GM12864 (cell line): Measurements from ENCODE around the gene SPART.

Source experiments
- DNase-seq: peaks from one replicate; pipeline ENCODE4 v3.0.0-alpha.2; 2011; ENCODE audit warnings: low read depth
- H3K4me3 ChIP-seq: 2 replicates; pipeline ENCODE4 v1.5.1; 2011; ENCODE audit warnings: mild to moderate bottlenecking, low read depth, low read length, control low read depth
- TF ChIP-seq, protein P1 (sequence below): IDR thresholded peaks from 2 replicates; pipeline ENCODE4 v1.5.1; 2011; ENCODE audit warnings: low read depth, mild to moderate bottlenecking, moderate library complexity, low read length, control low read depth, inconsistent platforms; ENCODE audit errors: missing control alignments

Gene SPART

DNA sequence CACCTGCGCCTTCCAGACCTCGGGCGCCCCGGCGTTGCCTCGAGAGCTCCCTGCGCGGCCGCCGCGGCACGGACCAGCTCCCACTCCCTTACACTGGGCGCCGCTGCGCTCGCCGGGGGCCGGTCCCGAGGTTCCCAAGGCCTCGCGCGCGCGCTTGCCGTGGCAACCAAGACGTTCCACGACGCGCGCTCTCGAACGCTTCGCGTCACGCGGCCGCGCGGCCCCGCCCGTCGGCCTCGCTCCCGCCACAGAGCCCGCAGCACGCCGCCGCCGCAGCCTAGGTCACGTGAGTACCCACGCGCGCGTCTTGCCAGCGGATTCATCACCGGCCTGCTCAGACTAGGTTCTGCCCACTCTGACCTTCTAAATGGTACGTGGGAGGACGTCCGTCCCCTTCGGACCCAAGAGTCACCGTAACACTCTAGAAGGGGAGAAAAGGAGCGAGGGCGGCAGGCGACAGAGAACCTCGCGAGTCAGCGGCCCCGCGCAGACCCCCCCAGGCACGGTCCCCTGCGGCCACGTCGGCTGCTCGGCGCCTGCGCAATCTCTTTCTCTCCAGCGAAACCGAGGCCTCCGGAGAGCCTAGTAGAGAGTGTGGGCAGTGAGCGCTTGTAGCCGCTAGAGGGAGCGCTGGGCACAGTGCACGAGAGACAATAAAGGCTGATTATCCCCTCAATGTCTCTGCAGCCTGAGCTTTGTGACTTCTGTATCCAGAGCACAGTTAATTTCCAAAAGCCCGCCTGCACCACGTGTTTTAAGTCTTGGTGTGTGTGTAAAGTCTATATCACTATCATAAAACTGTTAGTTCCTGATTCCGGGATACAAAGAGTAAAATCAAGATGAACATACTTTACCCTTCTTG lies at the start of gene SPART:
Gene SPART (minus strand): TSS at position 173 of the 862 bp plus-strand sequence. CDS start 10,564 bp downstream, outside the sequence.
- TF ChIP-seq, protein P1, sequence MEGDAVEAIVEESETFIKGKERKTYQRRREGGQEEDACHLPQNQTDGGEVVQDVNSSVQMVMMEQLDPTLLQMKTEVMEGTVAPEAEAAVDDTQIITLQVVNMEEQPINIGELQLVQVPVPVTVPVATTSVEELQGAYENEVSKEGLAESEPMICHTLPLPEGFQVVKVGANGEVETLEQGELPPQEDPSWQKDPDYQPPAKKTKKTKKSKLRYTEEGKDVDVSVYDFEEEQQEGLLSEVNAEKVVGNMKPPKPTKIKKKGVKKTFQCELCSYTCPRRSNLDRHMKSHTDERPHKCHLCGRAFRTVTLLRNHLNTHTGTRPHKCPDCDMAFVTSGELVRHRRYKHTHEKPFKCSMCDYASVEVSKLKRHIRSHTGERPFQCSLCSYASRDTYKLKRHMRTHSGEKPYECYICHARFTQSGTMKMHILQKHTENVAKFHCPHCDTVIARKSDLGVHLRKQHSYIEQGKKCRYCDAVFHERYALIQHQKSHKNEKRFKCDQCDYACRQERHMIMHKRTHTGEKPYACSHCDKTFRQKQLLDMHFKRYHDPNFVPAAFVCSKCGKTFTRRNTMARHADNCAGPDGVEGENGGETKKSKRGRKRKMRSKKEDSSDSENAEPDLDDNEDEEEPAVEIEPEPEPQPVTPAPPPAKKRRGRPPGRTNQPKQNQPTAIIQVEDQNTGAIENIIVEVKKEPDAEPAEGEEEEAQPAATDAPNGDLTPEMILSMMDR, result peak; percentile 97
- DNase-seq, result peak; percentile 30
- peak within 1 kb of the TSS; percentile 62 for H3K4me3 ChIP-seq

GRCh38 chr13:36395280-36395679 lies 49.1 kb upstream of the SPART start:
- TF ChIP-seq, protein P1, result no peak
- no peak overlapping the region for H3K4me3 ChIP-seq
- DNase-seq, result no peak

- no peak overlapping the region for H3K4me3 ChIP-seq
- TF ChIP-seq, protein P1, result no peak
- no peak for DNase-seq
These were observed 39.3 kb upstream of the SPART start for GRCh38 chr13:36385489-36385888.

DNA sequence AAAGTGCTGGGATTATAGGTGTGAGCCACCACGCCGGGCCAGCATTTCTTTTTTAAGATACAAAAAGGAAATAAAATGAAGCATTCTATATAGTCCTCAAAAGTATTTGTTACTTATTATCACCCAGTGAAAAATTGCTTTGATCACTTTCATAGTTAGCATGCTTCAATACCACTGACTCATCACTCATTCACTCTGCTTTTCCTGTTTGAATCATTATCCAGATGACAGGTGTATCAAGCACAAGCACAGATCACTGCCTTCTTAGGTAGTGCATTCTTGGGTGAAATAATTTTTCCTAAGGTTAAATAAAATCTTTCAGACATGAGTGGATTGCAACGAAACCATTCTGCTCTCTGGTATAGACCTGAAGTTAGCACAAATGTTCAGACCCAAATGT lies 35.8 kb upstream of the SPART start:
- TF ChIP-seq, protein P1, result no peak
- H3K4me3 ChIP-seq, result no peak overlapping the region
- DNase-seq, result no peak

- no peak overlapping the region for H3K4me3 ChIP-seq
- DNase-seq, result no peak
- TF ChIP-seq, protein P1, result no peak
These were observed 31.8 kb upstream of the SPART start for GRCh38 chr13:36377826-36378468.

DNA sequence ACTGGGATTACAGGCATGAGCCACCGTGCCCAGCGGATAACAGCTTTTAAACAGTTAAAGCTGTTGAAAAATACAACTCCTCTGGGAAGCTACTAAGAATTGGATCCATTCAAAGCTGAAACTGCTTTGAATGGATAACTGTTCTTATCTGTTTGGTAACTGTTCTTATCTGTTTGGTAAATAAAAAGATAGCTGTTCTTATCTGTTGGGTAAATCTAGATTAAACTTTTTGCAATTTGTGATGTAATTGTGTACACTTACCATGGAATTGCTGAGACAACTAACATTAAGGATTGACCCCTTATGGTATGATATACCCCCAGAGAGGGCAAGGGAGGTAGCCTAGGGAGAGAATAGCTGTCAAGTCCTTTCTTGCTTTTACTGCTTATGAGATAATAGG lies 27.9 kb upstream of the SPART start:
- TF ChIP-seq, protein P1, result no peak
- no peak for DNase-seq

GRCh38 chr13:36371185-36371584 lies 25.0 kb upstream of the SPART start:
- TF ChIP-seq, protein P1, result no peak
- no peak overlapping the region for H3K4me3 ChIP-seq
- DNase-seq, result no peak

More for the DNA sequence above, 27.9 kb upstream of the SPART start:
- H3K4me3 ChIP-seq, result no peak overlapping the region
